H9 (cell line): ENCODE measurements around the gene ACTL6B. TPM values are rescaled to one million over a fixed set of nuclear protein-coding genes. Genes with fewer than 3 reads are reported as not detected.

Experiments
- DNase-seq: peaks from one replicate; pipeline ENCODE4 v3.0.0-alpha.2; 2017
- H2AFZ ChIP-seq: one replicate; pipeline ENCODE4 v1.6.1; 2013; ENCODE audit warnings: mild to moderate bottlenecking, low read length, control low read depth, moderate library complexity
- H2AK5ac ChIP-seq: 2 replicates; pipeline ENCODE4 v1.6.1; 2013; ENCODE audit warnings: low read length, control low read depth, mixed read lengths; ENCODE audit not compliant: insufficient read length
- H2BK120ac ChIP-seq: one replicate; pipeline ENCODE4 v1.6.1; 2013; ENCODE audit warnings: low read depth, mild to moderate bottlenecking, low read length, control low read depth, inconsistent platforms; ENCODE audit not compliant: poor library complexity, severe bottlenecking
- H2BK12ac ChIP-seq: 2 replicates; pipeline ENCODE4 v1.6.1; 2013; ENCODE audit warnings: low read length, control low read depth, mixed read lengths, low read depth; ENCODE audit not compliant: insufficient read length
- H2BK15ac ChIP-seq: 2 replicates; pipeline ENCODE4 v1.6.1; 2013; ENCODE audit warnings: low read depth, low read length, control low read depth
- H2BK20ac ChIP-seq: one replicate; pipeline ENCODE4 v1.6.1; 2013; ENCODE audit warnings: low read depth, mild to moderate bottlenecking, low read length, control low read depth, inconsistent platforms; ENCODE audit not compliant: poor library complexity, severe bottlenecking
- H2BK5ac ChIP-seq: 2 replicates; pipeline ENCODE4 v1.6.1; 2013; ENCODE audit warnings: low read length, control low read depth, mixed read lengths; ENCODE audit not compliant: insufficient read length
- H3K14ac ChIP-seq: 2 replicates; pipeline ENCODE4 v1.6.1; 2013; ENCODE audit warnings: low read length, control low read depth; ENCODE audit not compliant: insufficient read depth
- H3K18ac ChIP-seq: 2 replicates; pipeline ENCODE4 v1.6.1; 2013; ENCODE audit warnings: low read depth, mild to moderate bottlenecking, mixed read lengths, low read length, control low read depth; ENCODE audit not compliant: insufficient read length
- H3K23ac ChIP-seq: 2 replicates; pipeline ENCODE4 v1.6.1; 2013; ENCODE audit warnings: low read length, control low read depth, mixed read lengths, low read depth; ENCODE audit not compliant: insufficient read length
- H3K23me2 ChIP-seq: 2 replicates; pipeline ENCODE4 v1.6.1; 2013; ENCODE audit warnings: low read depth, mild to moderate bottlenecking, mixed read lengths, low read length, control low read depth; ENCODE audit not compliant: insufficient read length, poor library complexity, severe bottlenecking
- H3K27ac ChIP-seq: 2 replicates; pipeline ENCODE4 v1.5.1; 2013; ENCODE audit warnings: low read length, control low read depth, mixed read lengths, low read depth; ENCODE audit not compliant: insufficient read length
- H3K27me3 ChIP-seq: 2 replicates; pipeline ENCODE4 v1.6.1; 2013; ENCODE audit warnings: low read length, control low read depth, inconsistent platforms; ENCODE audit not compliant: insufficient read depth
- H3K4ac ChIP-seq: 2 replicates; pipeline ENCODE4 v1.6.1; 2013; ENCODE audit warnings: low read depth, mild to moderate bottlenecking, control low read depth, inconsistent platforms, low read length, moderate library complexity
- H3K4me1 ChIP-seq: 2 replicates; pipeline ENCODE4 v1.6.1; 2013; ENCODE audit warnings: low read length, control low read depth, inconsistent platforms; ENCODE audit not compliant: insufficient read depth
- H3K4me2 ChIP-seq: 2 replicates; pipeline ENCODE4 v1.6.1; 2013; ENCODE audit warnings: low read length, control low read depth, mixed read lengths; ENCODE audit not compliant: insufficient read length, insufficient read depth
- H3K56ac ChIP-seq: 2 replicates; pipeline ENCODE4 v1.6.1; 2013; ENCODE audit warnings: low read depth, mild to moderate bottlenecking, mixed read lengths, low read length, control low read depth; ENCODE audit not compliant: insufficient read length
- H3K79me1 ChIP-seq: 2 replicates; pipeline ENCODE4 v1.6.1; 2013; ENCODE audit warnings: low read depth, mild to moderate bottlenecking, moderate library complexity, low read length, control low read depth, inconsistent platforms; ENCODE audit not compliant: insufficient read depth, poor library complexity, severe bottlenecking
- H3K79me2 ChIP-seq: 2 replicates; pipeline ENCODE4 v1.6.1; 2013; ENCODE audit warnings: low read length, control low read depth, inconsistent platforms; ENCODE audit not compliant: insufficient read depth
- H3K9ac ChIP-seq: 2 replicates; pipeline ENCODE4 v1.6.1; 2013; ENCODE audit warnings: low read length, control low read depth, mixed read lengths; ENCODE audit not compliant: insufficient read length; ENCODE audit errors: extremely low read depth
- H3K9me3 ChIP-seq: one replicate; pipeline ENCODE4 v1.6.1; 2013; ENCODE audit warnings: low read depth, low read length, inconsistent platforms; ENCODE audit not compliant: control insufficient read depth
- H3T11ph ChIP-seq: one replicate; pipeline ENCODE4 v1.6.1; 2013; ENCODE audit warnings: mild to moderate bottlenecking, low read length, control low read depth, inconsistent platforms
- H4K20me1 ChIP-seq: one replicate; pipeline ENCODE4 v1.6.1; 2013; ENCODE audit not compliant: control insufficient read depth, insufficient read length, insufficient read depth
- H4K5ac ChIP-seq: 2 replicates; pipeline ENCODE4 v1.6.1; 2013; ENCODE audit warnings: low read depth, mild to moderate bottlenecking, mixed read lengths, low read length, control low read depth; ENCODE audit not compliant: insufficient read length
- H4K8ac ChIP-seq: replicated peaks from 2 replicates; pipeline ENCODE4 v1.6.1; 2013; ENCODE audit warnings: low read length, control low read depth, mixed read lengths, low read depth; ENCODE audit not compliant: insufficient read length
- H4K91ac ChIP-seq: 2 replicates; pipeline ENCODE4 v1.6.1; 2013; ENCODE audit warnings: low read depth, mild to moderate bottlenecking, moderate library complexity, mixed read lengths, low read length, control low read depth; ENCODE audit not compliant: insufficient read length
- H3K27ac Mint-ChIP-seq, 3 experiments: 2 replicates in 2 of 3; 3 replicates in 1 of 3; pipeline ENCODE4 v1.8.0; 2020 to 2021; ENCODE audit warnings: mixed read lengths in 3 of 3, mild to moderate bottlenecking in 1 of 3, moderate library complexity in 1 of 3
- H3K27me3 Mint-ChIP-seq: 2 replicates; pipeline ENCODE4 v1.8.0; 2021; ENCODE audit warnings: low read depth, mild to moderate bottlenecking, moderate library complexity, mixed read lengths
- H3K36me3 Mint-ChIP-seq, 3 experiments: 2 replicates in 2 of 3; 3 replicates in 1 of 3; pipeline ENCODE4 v1.8.0; 2020 to 2021; ENCODE audit warnings: low read depth in 3 of 3, mixed read lengths in 3 of 3; ENCODE audit not compliant: insufficient read depth in 1 of 3
- H3K4me1 Mint-ChIP-seq, 2 experiments: 2 replicates each; pipeline ENCODE4 v1.8.0; 2020; ENCODE audit warnings: mixed read lengths in 2 of 2
- H3K4me3 Mint-ChIP-seq, 2 experiments: 2 replicates in 1 of 2; 3 replicates in 1 of 2; pipeline ENCODE4 v1.8.0; 2020 to 2021; ENCODE audit warnings: mild to moderate bottlenecking in 2 of 2, mixed read lengths in 2 of 2, moderate library complexity in 1 of 2
- H3K9me3 Mint-ChIP-seq, 2 experiments: 2 replicates in 1 of 2; 3 replicates in 1 of 2; pipeline ENCODE4 v1.8.0; 2020; ENCODE audit warnings: mild to moderate bottlenecking in 2 of 2, mixed read lengths in 2 of 2, moderate library complexity in 1 of 2
- CTCF ChIP-seq: fragments of 200-600 bp; sonication (generic); conservative IDR thresholded peaks from 3 replicates; pipeline ENCODE4 v1.8.0; 2021; ENCODE audit warnings: antibody characterized with exemption, mild to moderate bottlenecking
- WGBS: extraction: QIAGEN DNeasy Blood & Tissue Kit; methylation state at CpG from one replicate; pipeline ENCODE4 v1.1.7; 2013; ENCODE audit warnings: missing lambda C conversion rate, low lambda C conversion rate, mixed read lengths; ENCODE audit not compliant: insufficient read length; ENCODE audit errors: extremely low coverage; 5-methylcytosine and 5-hydroxymethylcytosine counted together
- total RNA-seq: library from RNA; stranded (reverse); gene quantifications from 2 replicates; pipeline ENCODE4 v1.2.1, GENCODE V29; 2021

Gene ACTL6B
- total RNA-seq, 1 experiment from 2014 or later: 0.50 TPM

- Histone ChIP-seq H3K4ac (no peak overlapping the region), H2AFZ (no peak overlapping the region), H4K8ac (no peak overlapping the region), H4K91ac (no peak overlapping the region), H2BK5ac (no peak overlapping the region), H4K20me1 (no peaks in the 10 kb centered on the region), H3K27me3 (no peaks in the 10 kb centered on the region), H3K4me2 (peak overlapping the region; percentile 93), H2BK12ac (no peak overlapping the region), H3K9me3 (no peaks in the 10 kb centered on the region), H3T11ph (no peak overlapping the region), H3K27ac (no peak overlapping the region), H3K79me2 (no peaks in the 10 kb centered on the region), H3K79me1 (no peaks in the 10 kb centered on the region), H3K18ac (peak overlapping the region; percentile 13), H2AK5ac (no peak overlapping the region), H2BK20ac (no peak overlapping the region), H3K23me2 (peaks cover 35% of the 10 kb centered on the region), H4K5ac (no peak overlapping the region), H3K56ac (no peak overlapping the region), H2BK120ac (no peak overlapping the region), H3K9ac (peak overlapping the region; percentile 53), H3K23ac (no peak overlapping the region), H3K14ac (no peak overlapping the region; the same call in 1 of the 2 replicates), H2BK15ac (no peak overlapping the region), H3K4me1 (peaks cover 4% of the 10 kb centered on the region; the same call in 1 of the 2 replicates)
- DNase-seq: peak; percentile 91
- Mint-ChIP-seq H3K27me3 (peaks cover 25% of the 10 kb centered on the region), H3K4me1 (peaks cover 30 to 50% of the 10 kb centered on the region in 2 experiments), H3K4me3 (peak overlapping the region; percentile 73 to 89), H3K9me3 (no peaks in the 10 kb centered on the region), H3K27ac (peak overlapping the region; percentile 84 to 95 (median 92); a peak in 5 of 7 replicates), H3K36me3 (peaks cover 0 to 27% (median 13%) of the 10 kb centered on the region in 3 experiments; a peak in 5 of 7 replicates)
- peak; percentile 61 for TF ChIP-seq CTCF
- no CpG with 5 or more reads among the region's 70 CpGs for WGBS
Observed at GRCh38 chr7:100604028-100604975, 51.9 kb downstream of the ACTL6B start.
